Measurements from ENCODE around the gene GRK5.

- TF ChIP-seq SIN3A (IDR thresholded peaks at IDR 0.05; ENCODE audit: borderline replicate concordance, insufficient read depth, low read depth, low read length) (no peak), CTCF (IDR thresholded peaks at IDR 0.05) (no peak), REST (IDR thresholded peaks at IDR 0.05; ENCODE audit: insufficient read depth in 1 of 2, low read depth in 2 of 2, low read length in 1 of 2) (no peak), POLR2AphosphoS5 (IDR thresholded peaks at IDR 0.05; ENCODE audit: low read depth, low read length) (no peak)
Observed at GRCh38 chr10:119422682-119423509, 215.5 kb downstream of the GRK5 start.

Data from Panc1 (cell line).